K562 (cell line): Measurements from ENCODE around the gene RHCG. TPM values are rescaled to one million over a fixed set of nuclear protein-coding genes. Genes with fewer than 3 reads are reported as not detected.

ENCODE experiments used
- ATAC-seq: fragments of 200-7000 bp; cut with Tn5 transposase; 3 replicates; pipeline ENCODE4 v1.9.1; 2020; ENCODE audit warnings: moderate library complexity
- BruUV-seq: library from RNA; stranded (reverse); fragments of 400-500 nt; replicated peaks from 2 replicates; lab custom pipeline; 2021; lab: Mats Ljungman, UMichigan
- CTCF ChIA-PET: fragments of 300-600 bp; formaldehyde crosslinking; extraction: SDS; loops from one replicate; lab custom pipeline; 2021; ENCODE audit warnings: low intra/inter-chr PET ratio; lab: Yijun Ruan, JAX
- POLR2A ChIA-PET: fragments of 300-600, 350-650 bp; sonication (Branson Sonifier 250); formaldehyde crosslinking; extraction: SDS; loops from one replicate; lab custom pipeline; 2021; ENCODE audit warnings: antibody characterized with exemption, inconsistent platforms; lab: Yijun Ruan, JAX
- DNase-seq, 4 experiments: peaks; one replicate each; pipeline versions ENCODE4 v3.0.0 to v3.0.0-alpha.2; 2011 to 2018; ENCODE audit warnings: low spot score in 3 of 4, mixed read lengths in 3 of 4; ENCODE audit errors: extremely low read depth in 1 of 4
- FAIRE-seq: peaks from 2 replicates; lab custom pipeline; 2011; peaks lifted over from hg19 to GRCh38; lab: Jason Lieb, UNC
- H2AFZ ChIP-seq: 2 replicates; pipeline ENCODE4 v1.6.0; 2011; ENCODE audit warnings: low read depth, low read length, control low read depth, inconsistent platforms
- H3K27ac ChIP-seq: fragments of 200-600 bp; 3 replicates; pipeline ENCODE4 v1.8.0; 2011; ENCODE audit warnings: low read depth, mild to moderate bottlenecking, control low read depth, inconsistent platforms, low read length, moderate library complexity, mixed read lengths; ENCODE audit errors: extremely low read depth
- H3K27me3 ChIP-seq, 2 experiments: fragments of 300-600 bp in 1 of 2; 2 replicates in 1 of 2; 3 replicates in 1 of 2; pipeline versions ENCODE4 v1.6.0 to v1.8.0; 2011; ENCODE audit warnings: inconsistent platforms in 2 of 2, low read length in 2 of 2, mild to moderate bottlenecking in 1 of 2, mixed read lengths in 1 of 2, moderate library complexity in 1 of 2; ENCODE audit not compliant: control insufficient read depth in 2 of 2, insufficient read depth in 2 of 2
- H3K36me3 ChIP-seq: fragments of 300-600 bp; 3 replicates; pipeline ENCODE4 v1.8.0; 2011; ENCODE audit warnings: mild to moderate bottlenecking, low read length, inconsistent platforms; ENCODE audit not compliant: control insufficient read depth, insufficient read depth
- H3K4me1 ChIP-seq, 2 experiments: fragments of 200-600 bp in 1 of 2; replicated peaks in 1 of 2; 2 replicates in 1 of 2; 3 replicates in 1 of 2; pipeline versions ENCODE4 v1.5.1 to v1.8.0; 2011; ENCODE audit warnings: inconsistent platforms in 2 of 2, low read length in 2 of 2, mild to moderate bottlenecking in 1 of 2, mixed read lengths in 1 of 2, moderate library complexity in 1 of 2; ENCODE audit not compliant: control insufficient read depth in 2 of 2, insufficient read depth in 2 of 2
- H3K4me2 ChIP-seq: 2 replicates; pipeline ENCODE4 v1.6.1; 2011; ENCODE audit warnings: low read length, control low read depth, inconsistent platforms, mixed read lengths; ENCODE audit not compliant: insufficient read depth
- H3K4me3 ChIP-seq: fragments of 200-600 bp; sonication (generic), shearing (Covaris generic); 2 replicates; pipeline ENCODE4 v1.5.1; 2016; ENCODE audit warnings: control low read depth, inconsistent platforms
- H3K79me2 ChIP-seq: fragments of 200-600 bp; 3 replicates; pipeline ENCODE4 v1.8.0; 2011; ENCODE audit warnings: low read length, inconsistent platforms; ENCODE audit not compliant: control insufficient read depth, insufficient read depth
- H3K9ac ChIP-seq, 2 experiments: 2 replicates each; pipeline versions ENCODE4 v1.6.0 to v1.6.1; 2011; ENCODE audit warnings: low read depth in 2 of 2, low read length in 2 of 2, control low read depth in 1 of 2, inconsistent platforms in 1 of 2, mild to moderate bottlenecking in 1 of 2, mixed read lengths in 1 of 2; ENCODE audit not compliant: insufficient read depth in 1 of 2
- H3K9me1 ChIP-seq: one replicate; pipeline ENCODE4 v1.6.0; 2011; ENCODE audit warnings: inconsistent platforms, mild to moderate bottlenecking, low read length, moderate library complexity; ENCODE audit not compliant: control insufficient read depth, insufficient read depth
- H3K9me3 ChIP-seq: replicated peaks from 2 replicates; pipeline ENCODE4 v1.5.1; 2011; ENCODE audit warnings: low read depth, low read length, inconsistent platforms; ENCODE audit not compliant: control insufficient read depth, insufficient read depth
- H4K20me1 ChIP-seq: replicated peaks from 2 replicates; pipeline ENCODE4 v1.6.1; 2011; ENCODE audit warnings: low read length, inconsistent platforms, mixed read lengths; ENCODE audit not compliant: control insufficient read depth, insufficient read depth
- ESRRA ChIP-seq: fragments of 450-650 bp; IDR thresholded peaks from 2 replicates; pipeline ENCODE4 v1.6.1; 2014; ENCODE audit warnings: low read depth, mild to moderate bottlenecking, moderate library complexity, borderline replicate concordance
- LARP7 ChIP-seq: fragments of 450-650 bp; IDR thresholded peaks from 2 replicates; pipeline ENCODE4 v1.6.1; 2016
- POLR2B ChIP-seq: fragments of 450-650 bp; IDR thresholded peaks from 2 replicates; pipeline ENCODE4 v1.6.1; 2018; ENCODE audit warnings: low read depth; ENCODE audit not compliant: partially characterized antibody
- SOX6 ChIP-seq: fragments of 450-650 bp; IDR thresholded peaks from 2 replicates; pipeline ENCODE4 v1.6.1; 2014; ENCODE audit warnings: mild to moderate bottlenecking
- THRAP3 ChIP-seq: fragments of 450-650 bp; IDR thresholded peaks from 2 replicates; pipeline ENCODE4 v1.6.1; 2016; ENCODE audit warnings: mild to moderate bottlenecking, inconsistent platforms, borderline replicate concordance
- XRCC3 ChIP-seq: fragments of 450-650 bp; IDR thresholded peaks from 2 replicates; pipeline ENCODE4 v1.6.1; 2017; ENCODE audit warnings: mild to moderate bottlenecking, moderate library complexity
- ZNF586 ChIP-seq: fragments of 450-650 bp; formaldehyde crosslinking; conservative IDR thresholded peaks from 2 replicates; pipeline ENCODE4 v1.4.0; 2020; ENCODE audit warnings: mild to moderate bottlenecking, moderate library complexity
- WGBS: fragments of 100-300 bp; shearing (Covaris generic); methylation state at CpG from one replicate; pipeline ENCODE4 v1.1.6; 2016; ENCODE audit warnings: low coverage, mixed read lengths; ENCODE audit not compliant: insufficient coverage; ENCODE audit errors: missing lambda C conversion rate; 5-methylcytosine and 5-hydroxymethylcytosine counted together
- in situ Hi-C: fragments of 300-500 bp; cut with MboI; formaldehyde crosslinking; loops from 4 replicates; pipeline ENCODE4 v1.15.0; 2018; ENCODE audit warnings: inconsistent platforms, mixed read lengths
- intact Hi-C: fragments of 100-400 bp; cut with micrococcal nuclease; formaldehyde crosslinking; loops from 2 replicates; pipeline ENCODE4 v1.14.2; 2022
- polyA plus RNA-seq, 8 experiments: library from polyadenylated mRNA; depleted of rRNA in 4 of 8; stranded (reverse) in 5 of 8; unstranded in 3 of 8; fragments of >200 nt; fragmentation: Nextera tagmentation in 2 of 8; fragmentation: Illumina TruSeq in 1 of 8; extraction: Ambion mirVana in 2 of 8; extraction: Trizol in 1 of 8; gene quantifications; 2 replicates each; pipeline versions ENCODE4 v1.2.1 to v1.2.3, GENCODE V29; 2011 to 2014; ENCODE audit warnings: inconsistent platforms in 1 of 8, missing spikeins in 1 of 8
- total RNA-seq, 7 experiments: library from RNA; depleted of rRNA in 6 of 7; stranded (reverse); fragments of >200 nt in 6 of 7; fragmentation: Illumina TruSeq in 2 of 7; extraction: Trizol in 2 of 7; gene quantifications; 2 replicates each; pipeline versions ENCODE4 v1.2.1 to v1.2.3, GENCODE V29; 2011 to 2021; ENCODE audit warnings: low replicate concordance in 1 of 7

Gene RHCG
- total and polyA plus RNA-seq, 9 of the 15 experiments (the other 6 are each of a cell fraction or from before 2014, with no cell fraction given), result not detected

- H3K27ac ChIP-seq, result no peak overlapping the region
- BruUV-seq, result no TSS peak
- ATAC-seq (no peak), FAIRE-seq (no peak), DNase-seq (no peak)
- no peaks in the 10 kb centered on the region for H3K9me3 ChIP-seq
- ChIA-PET POLR2A (no interaction called here), CTCF (interaction anchor here (1.2 to 2.4 kb wide), 2 partner anchors 12 to 31 kb away, joined by 4 to 7 read pairs; no protein-coding TSS in a partner anchor)
- no peak overlapping the region for H3K4me3 ChIP-seq
- H4K20me1 ChIP-seq, result peaks cover 8% of the 10 kb centered on the region
- H3K4me2 ChIP-seq, result no peak overlapping the region
- peaks cover 4% of the 10 kb centered on the region for H3K9me1 ChIP-seq
- in situ Hi-C loops, result no loop called here
- intact Hi-C loops, result loop anchor here (1.0 kb wide), 1 partner anchor 30 kb away; no protein-coding TSS in a partner anchor
- 36% methylated on average over 10 of the region's 10 CpGs for WGBS
- no peak overlapping the region for H3K9ac ChIP-seq
- H3K79me2 ChIP-seq, result no peaks in the 10 kb centered on the region
- TF ChIP-seq SOX6 (no peak), LARP7 (no peak), XRCC3 (no peak), ESRRA (no peak), ZNF586 (CRISPR knock-in tag) (no peak), POLR2B (no peak), THRAP3 (no peak)
- H3K4me1 ChIP-seq, result peaks cover 0 to 7% of the 10 kb centered on the region in 2 experiments; a peak in 2 of 5 replicates
- H3K36me3 ChIP-seq, result no peaks in the 10 kb centered on the region
- H3K27me3 ChIP-seq, result peaks cover 11 to 74% of the 10 kb centered on the region in 2 experiments; a peak in 4 of 5 replicates
- H2AFZ ChIP-seq, result no peak overlapping the region
Measured at GRCh38 chr15:89442155-89442554, 54.2 kb downstream of the RHCG start.
